Smooth muscle cell (in vitro differentiated cells): ENCODE measurements around the gene TLR2. TPM values are rescaled to one million over a fixed set of nuclear protein-coding genes. Genes with fewer than 3 reads are reported as not detected.

Source experiments
- DNase-seq: peaks from one replicate; lab custom pipeline; 2025; ENCODE audit not compliant: unreplicated experiment; lab: John Stamatoyannopoulos, UW
- H2AFZ ChIP-seq: fragments of 200-600 bp; sonication (generic); 2 replicates; pipeline ENCODE4 v1.6.0; 2016; ENCODE audit warnings: antibody characterized with exemption, low read depth, mild to moderate bottlenecking
- H3F3A ChIP-seq: fragments of 200-600 bp; sonication (generic); 2 replicates; pipeline ENCODE4 v1.6.0; 2017; ENCODE audit warnings: antibody characterized with exemption, low read depth
- H3K27ac ChIP-seq: fragments of 200-600 bp; sonication (generic); 2 replicates; pipeline ENCODE4 v1.5.1; 2016; ENCODE audit warnings: low read depth, mild to moderate bottlenecking
- H3K27me3 ChIP-seq: fragments of 200-600 bp; sonication (generic); 2 replicates; pipeline ENCODE4 v1.6.1; 2016; ENCODE audit warnings: low read depth, mild to moderate bottlenecking
- H3K36me3 ChIP-seq: fragments of 200-600 bp; sonication (generic); 2 replicates; pipeline ENCODE4 v1.5.1; 2016; ENCODE audit warnings: low read depth
- H3K4me1 ChIP-seq: fragments of 200-600 bp; sonication (generic); 2 replicates; pipeline ENCODE4 v1.5.1; 2016; ENCODE audit warnings: low read depth
- H3K4me2 ChIP-seq: fragments of 200-600 bp; sonication (generic); 2 replicates; pipeline ENCODE4 v1.6.0; 2016; ENCODE audit warnings: mild to moderate bottlenecking
- H3K4me3 ChIP-seq: fragments of 200-600 bp; sonication (generic); 2 replicates; pipeline ENCODE4 v1.5.1; 2016; ENCODE audit warnings: mild to moderate bottlenecking
- H3K79me2 ChIP-seq: fragments of 200-600 bp; sonication (generic); 2 replicates; pipeline ENCODE4 v1.6.0; 2016; ENCODE audit warnings: low read depth, mild to moderate bottlenecking
- H3K9ac ChIP-seq: fragments of 200-600 bp; sonication (generic); 2 replicates; pipeline ENCODE4 v1.6.0; 2016; ENCODE audit warnings: low read depth
- H3K9me3 ChIP-seq: fragments of 200-600 bp; sonication (generic); replicated peaks from 2 replicates; pipeline ENCODE4 v1.5.1; 2016; ENCODE audit warnings: low read depth
- H4K20me1 ChIP-seq: fragments of 200-600 bp; sonication (generic); 2 replicates; pipeline ENCODE4 v1.6.0; 2016; ENCODE audit warnings: low read depth
- CTCF ChIP-seq: fragments of 200-600 bp; sonication (generic); IDR thresholded peaks from 2 replicates; pipeline ENCODE4 v1.5.1; 2017; ENCODE audit warnings: borderline replicate concordance, mild to moderate bottlenecking, antibody characterized with exemption; ENCODE audit not compliant: insufficient read depth, poor library complexity, severe bottlenecking
- WGBS: methylation state at CpG from one replicate; pipeline ENCODE4 v1.1.7; 2016; ENCODE audit warnings: low lambda C conversion rate; 5-methylcytosine and 5-hydroxymethylcytosine counted together
- polyA plus RNA-seq: library from polyadenylated mRNA; unstranded; fragments of >200 nt; fragmentation: Nextera tagmentation; extraction: Ambion mirVana; gene quantifications from 2 replicates; pipeline ENCODE4 v1.2.1, GENCODE V29; 2016
- total RNA-seq: library from RNA; depleted of rRNA; stranded (reverse); fragments of >200 nt; gene quantifications from 2 replicates; pipeline ENCODE4 v1.2.3, GENCODE V29; 2014

Gene TLR2
- total and polyA plus RNA-seq, 2 experiments from 2014 or later: not detected

- peak; percentile 2 for DNase-seq
- H3K4me1 ChIP-seq: no peaks in the 10 kb centered on the region
- H3F3A ChIP-seq: no peaks in the 10 kb centered on the region
- H2AFZ ChIP-seq: no peak overlapping the region
- TF ChIP-seq CTCF: peak; percentile 75
- H3K36me3 ChIP-seq: no peaks in the 10 kb centered on the region
- H3K9me3 ChIP-seq: no peaks in the 10 kb centered on the region
- no peaks in the 10 kb centered on the region for H3K79me2 ChIP-seq
- H3K27ac ChIP-seq: no peak overlapping the region
- H3K27me3 ChIP-seq: no peaks in the 10 kb centered on the region
- no peak overlapping the region for H3K4me2 ChIP-seq
- no peak overlapping the region for H3K4me3 ChIP-seq
- 37% methylated on average over 5 of the region's 5 CpGs for WGBS
- no peaks in the 10 kb centered on the region for H4K20me1 ChIP-seq
- H3K9ac ChIP-seq: no peak overlapping the region
Measured at GRCh38 chr4:153750197-153750817, 66.2 kb downstream of the TLR2 start.

- peaks cover 20% of the 10 kb centered on the region for H3K27me3 ChIP-seq
- H2AFZ ChIP-seq: no peak overlapping the region
- no peak for DNase-seq
- no peaks in the 10 kb centered on the region for H3F3A ChIP-seq
- H3K4me1 ChIP-seq: peaks cover 5% of the 10 kb centered on the region
- H3K9me3 ChIP-seq: no peaks in the 10 kb centered on the region
- H3K79me2 ChIP-seq: no peaks in the 10 kb centered on the region
- H4K20me1 ChIP-seq: no peaks in the 10 kb centered on the region
- H3K4me3 ChIP-seq: no peak overlapping the region
- no peak overlapping the region for H3K4me2 ChIP-seq
- H3K27ac ChIP-seq: no peak overlapping the region
- no peak overlapping the region for H3K9ac ChIP-seq
- no peak for TF ChIP-seq CTCF
- H3K36me3 ChIP-seq: no peaks in the 10 kb centered on the region
- WGBS: 79% methylated on average over 2 of the region's 2 CpGs
Measured at GRCh38 chr4:153755186-153755585, 71.1 kb downstream of the TLR2 start.

Other genes with a start within 250 kb of the TLR2 start
- 6.7 and 12.9 TPM in 2 replicates for gene TMEM131L, start 217.9 kb upstream of the TLR2 start, total RNA-seq
- gene TMEM131L, start 217.9 kb upstream of the TLR2 start, polyA plus RNA-seq: 2.6 and 4.3 TPM in 2 replicates
- 0.27 TPM in 1 of 2 replicates, not detected in the other for gene RNF175, start 75.7 kb downstream of the TLR2 start, total RNA-seq
- 0.64 and 0.87 TPM in 2 replicates for gene RNF175, start 75.7 kb downstream of the TLR2 start, polyA plus RNA-seq
- 0.67 and 1.3 TPM in 2 replicates for gene SFRP2, start 104.8 kb downstream of the TLR2 start, total RNA-seq
- 0.49 and 0.76 TPM in 2 replicates for gene SFRP2, start 104.8 kb downstream of the TLR2 start, polyA plus RNA-seq